HG02884 (cell line): ENCODE results near the gene VPS11.
"Not testable (repeated sequence)": the region's sequence is repeated elsewhere in the genome, so short reads cannot be mapped to it uniquely, and the experiment has no call there.

Source experiments
- ATAC-seq: cut with Tn5 transposase; IDR thresholded peaks from one replicate; pipeline ENCODE4 v1.9.1; 2021; ENCODE audit warnings: mild to moderate bottlenecking, moderate library complexity; ENCODE audit not compliant: unreplicated experiment

VPS11 gene

GRCh38 chr11:119067371-119068222 is at the start of gene VPS11:
Gene VPS11 (plus strand): TSS chr11:119067818. CDS start chr11:119067824, 6 bp downstream.
- ATAC-seq = peak; percentile 91

DNA sequence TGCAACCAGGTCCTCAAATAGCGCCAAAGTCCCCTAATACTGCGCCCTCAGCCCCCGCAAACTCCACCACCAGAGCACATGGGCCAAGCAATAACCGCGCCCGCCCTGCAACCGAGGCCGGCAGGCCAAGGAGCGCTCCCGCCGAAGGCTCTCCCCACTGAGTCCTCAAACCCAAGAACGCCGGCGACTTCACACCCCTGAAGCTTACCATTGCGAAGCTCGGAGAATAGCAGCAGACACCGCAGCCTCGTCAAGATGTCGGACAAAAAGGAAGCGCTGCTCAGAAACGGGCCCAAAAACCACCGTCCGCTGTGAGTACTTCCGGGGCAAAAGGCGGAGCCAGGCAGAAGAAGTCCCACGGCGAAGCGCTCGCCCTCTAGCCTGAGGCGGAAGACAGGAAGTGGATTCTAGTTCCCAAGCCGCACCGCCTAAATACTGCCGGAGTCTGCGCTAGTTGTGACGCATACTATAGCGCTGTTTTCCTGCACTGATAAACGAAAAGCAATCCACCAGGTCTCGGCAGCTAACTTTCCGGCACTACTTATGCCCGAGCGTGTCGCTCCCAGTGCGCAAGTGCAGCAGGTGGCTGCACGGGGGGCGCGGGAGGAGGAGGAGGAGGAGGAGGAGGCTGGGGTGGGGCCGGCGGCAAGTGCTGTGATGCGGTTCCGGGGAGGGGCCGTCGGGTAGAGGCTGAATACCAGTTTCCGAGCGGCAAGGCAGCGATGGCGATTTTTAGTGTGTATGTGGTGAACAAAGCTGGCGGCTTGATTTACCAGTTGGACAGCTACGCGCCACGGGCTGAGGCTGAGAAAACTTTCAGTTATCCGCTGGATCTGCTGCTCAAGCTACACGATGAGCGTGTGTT is 49.3 kb upstream of the VPS11 start, which contains the start of the genes RPS25 and TRAPPC4:
TSS of gene RPS25 (minus strand) at position 270 of the 865 bp plus-strand sequence. CDS start at position 211, 59 bp downstream.
TSS of gene TRAPPC4 (plus strand) at position 693 of the 865 bp plus-strand sequence. CDS start at position 723, 30 bp downstream.
- ATAC-seq = peak; percentile 85

- ATAC-seq = no peak
Observed at GRCh38 chr11:119019996-119020395, 47.6 kb upstream of the VPS11 start.

GRCh38 chr11:119021631-119022030 is 46.0 kb upstream of the VPS11 start:
- ATAC-seq = no peak

- no peak for ATAC-seq
Observed at GRCh38 chr11:119023741-119024140, 43.9 kb upstream of the VPS11 start.

GRCh38 chr11:119024430-119025098 is 43.1 kb upstream of the VPS11 start:
- ATAC-seq = no peak

GRCh38 chr11:119025099-119025473 is 42.5 kb upstream of the VPS11 start:
- ATAC-seq = no peak

GRCh38 chr11:119025541-119025940 is 42.1 kb upstream of the VPS11 start:
- ATAC-seq = no peak

- no peak for ATAC-seq
Observed at GRCh38 chr11:119025978-119026766, 41.4 kb upstream of the VPS11 start.

DNA sequence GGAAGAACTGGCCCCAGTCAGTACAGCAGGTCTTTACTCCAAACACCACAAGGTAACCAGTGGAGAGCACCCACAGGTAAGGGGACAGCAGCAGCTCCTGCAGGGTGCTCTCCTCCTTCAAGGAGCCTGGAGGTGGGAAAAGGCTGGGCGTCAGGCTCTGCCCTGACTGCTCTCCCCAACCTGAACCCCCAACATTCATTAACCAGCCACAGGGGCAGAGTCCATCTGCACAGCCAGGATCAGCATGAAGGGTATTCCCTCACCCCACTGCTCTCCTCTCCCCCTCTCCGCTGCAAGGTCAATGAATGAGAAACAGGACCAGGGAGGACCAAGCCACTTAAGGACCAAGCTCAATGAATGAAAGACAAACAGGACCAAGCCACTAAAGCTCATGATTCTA is 40.6 kb upstream of the VPS11 start:
- ATAC-seq = no peak

DNA sequence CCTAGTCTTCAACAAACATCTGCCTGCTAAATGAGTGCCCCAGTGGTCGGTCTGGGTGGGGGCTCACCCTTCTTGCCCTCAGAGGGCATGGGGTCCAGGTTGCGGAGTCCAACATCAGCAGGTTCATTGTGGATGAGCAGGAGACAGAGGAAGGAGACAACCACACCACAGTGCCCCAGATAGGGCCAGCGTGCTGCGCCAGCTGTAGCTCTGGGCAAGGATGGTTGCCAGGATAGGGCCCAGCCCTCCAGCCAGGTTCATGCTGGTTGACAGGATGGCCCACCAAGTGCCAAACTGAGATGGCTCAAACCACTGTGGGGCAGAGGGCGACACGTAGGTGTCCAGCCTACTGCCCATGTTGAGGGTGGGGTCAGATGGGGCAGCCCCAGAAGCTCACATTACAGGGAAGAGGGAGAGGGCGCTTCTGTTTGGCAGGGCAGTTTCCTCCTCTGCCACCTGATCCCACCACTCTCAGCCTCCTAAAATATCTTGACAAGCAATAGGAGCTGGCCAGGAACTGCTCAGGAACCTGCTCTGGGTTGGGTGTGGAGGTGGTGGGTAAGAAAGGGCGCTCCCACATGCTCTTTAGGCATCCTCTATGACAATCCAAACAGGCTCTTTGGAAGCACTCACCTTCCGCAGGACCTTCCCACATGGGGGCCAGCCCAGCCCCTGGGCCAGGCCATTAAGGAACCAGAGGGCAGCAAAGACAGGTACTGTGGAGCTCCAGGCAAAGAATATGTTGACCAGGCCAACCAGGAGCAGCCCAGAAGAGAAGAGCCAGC is 39.9 kb upstream of the VPS11 start:
- ATAC-seq = no peak

DNA sequence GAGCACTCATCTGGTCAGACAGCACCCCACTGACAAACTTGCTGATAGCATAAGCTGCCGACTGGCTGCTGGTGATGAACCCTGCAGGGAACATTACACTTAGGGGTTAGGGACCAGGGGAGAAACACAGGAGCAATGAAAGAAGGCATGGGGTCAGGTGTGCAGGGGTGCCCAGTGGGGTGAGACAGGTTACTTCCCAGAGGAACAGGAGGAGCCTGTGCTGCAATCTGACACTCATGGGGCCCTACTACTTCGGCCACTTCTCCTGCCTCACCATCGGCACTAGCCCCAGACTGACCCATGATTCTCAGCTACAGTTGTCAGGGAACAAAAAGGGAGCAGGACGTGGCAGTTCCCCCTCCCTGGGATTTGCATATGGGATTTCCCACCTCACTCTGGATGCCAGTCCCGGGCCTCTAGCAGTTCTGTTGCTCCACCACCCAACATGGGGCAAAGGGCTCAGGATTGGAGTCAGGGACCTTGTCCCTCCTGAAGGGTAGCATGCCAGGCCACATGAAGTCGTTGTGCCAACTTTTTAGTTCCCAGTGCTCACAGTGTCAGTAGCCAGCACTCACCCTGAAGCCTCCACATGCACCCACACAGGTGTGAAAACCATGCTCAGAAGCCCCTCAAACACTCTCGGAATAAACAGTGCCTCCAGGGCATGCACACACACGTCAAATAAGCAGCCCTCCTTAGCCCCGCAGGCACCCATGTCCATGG is 39.1 kb upstream of the VPS11 start:
- no peak for ATAC-seq

DNA sequence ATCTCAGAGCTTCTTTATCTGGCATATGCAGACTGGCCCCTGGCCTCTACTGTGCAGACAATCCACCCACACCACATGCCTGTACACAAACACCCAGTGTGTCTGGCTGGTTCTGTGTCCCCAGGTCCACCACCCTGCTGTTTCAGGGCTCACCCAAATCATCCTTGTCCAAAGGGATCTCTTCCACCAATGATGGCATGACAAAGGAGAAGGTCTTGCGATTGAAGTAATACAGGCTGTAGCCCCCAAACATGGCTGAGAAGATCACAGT is 38.6 kb upstream of the VPS11 start:
- ATAC-seq = no peak

GRCh38 chr11:119029340-119030028 is 38.1 kb upstream of the VPS11 start:
- peak; percentile 8 for ATAC-seq

DNA sequence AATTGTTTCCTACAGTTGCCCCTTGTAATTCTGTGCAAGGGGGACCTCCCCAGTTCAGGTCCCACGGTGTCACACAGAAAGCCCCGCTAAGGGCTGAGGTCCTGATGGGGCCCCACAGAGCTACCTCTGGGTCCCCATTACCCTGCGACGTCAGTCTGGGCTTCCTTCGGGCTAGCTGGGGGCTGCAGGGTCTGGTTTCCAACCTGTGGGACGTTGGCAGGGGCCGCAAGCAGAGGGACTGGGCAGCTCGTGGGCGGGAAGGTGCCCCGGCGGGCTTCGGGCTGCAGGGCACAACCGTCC is 37.6 kb upstream of the VPS11 start:
- ATAC-seq = peak; percentile 13

- peak; percentile 83 for ATAC-seq
Observed at GRCh38 chr11:119030329-119031047, 37.1 kb upstream of the VPS11 start, which contains the start of gene SLC37A4. Gene SLC37A4 (minus strand): TSS chr11:119030877.

- no peak for ATAC-seq
Observed at GRCh38 chr11:119031912-119032280, 35.7 kb upstream of the VPS11 start.

GRCh38 chr11:119033421-119033820 is 34.2 kb upstream of the VPS11 start:
- ATAC-seq = not testable (repeated sequence)
